Gastroesophageal sphincter (tissue), 3 donors: ENCODE results near the gene APLP2.

ENCODE experiments used
- CTCF ChIP-seq, 4 experiments: fragments of 200-600 bp in 2 of 4; fragments of 450-650 bp in 2 of 4; sonication (generic) in 1 of 4; IDR thresholded peaks; one replicate each; pipeline ENCODE4 v1.5.1; 2017 to 2019; ENCODE audit warnings: antibody characterized with exemption in 4 of 4, mild to moderate bottlenecking in 2 of 4, moderate library complexity in 2 of 4
- EP300 ChIP-seq: sonication (generic); formaldehyde crosslinking; IDR thresholded peaks from one replicate; pipeline ENCODE4 v1.6.1; 2017; ENCODE audit warnings: antibody characterized with exemption, mild to moderate bottlenecking

GRCh38 chr11:130070109-130070845 is 583 bp downstream of the APLP2 start:
- TF ChIP-seq EP300 = no peak
- peak in 3 of 4 experiments; percentile 17 to 41 (median 22) for TF ChIP-seq CTCF (IDR thresholded peaks at IDR 0.05)
